HL-60/S4 treated with phorbol 12-myristate 13-acetate at 8.2 ng/mL for 4 days and 3 days (cell line): ENCODE results near the gene HOXA11.

Experiments
- in situ Hi-C: fragments of 300-500 bp; cut with MboI; formaldehyde crosslinking; loops from 2 replicates; pipeline ENCODE4 v1.15.0; 2022; ENCODE audit warnings: low sequenced_read_pairs

The HOXA11 gene

DNA sequence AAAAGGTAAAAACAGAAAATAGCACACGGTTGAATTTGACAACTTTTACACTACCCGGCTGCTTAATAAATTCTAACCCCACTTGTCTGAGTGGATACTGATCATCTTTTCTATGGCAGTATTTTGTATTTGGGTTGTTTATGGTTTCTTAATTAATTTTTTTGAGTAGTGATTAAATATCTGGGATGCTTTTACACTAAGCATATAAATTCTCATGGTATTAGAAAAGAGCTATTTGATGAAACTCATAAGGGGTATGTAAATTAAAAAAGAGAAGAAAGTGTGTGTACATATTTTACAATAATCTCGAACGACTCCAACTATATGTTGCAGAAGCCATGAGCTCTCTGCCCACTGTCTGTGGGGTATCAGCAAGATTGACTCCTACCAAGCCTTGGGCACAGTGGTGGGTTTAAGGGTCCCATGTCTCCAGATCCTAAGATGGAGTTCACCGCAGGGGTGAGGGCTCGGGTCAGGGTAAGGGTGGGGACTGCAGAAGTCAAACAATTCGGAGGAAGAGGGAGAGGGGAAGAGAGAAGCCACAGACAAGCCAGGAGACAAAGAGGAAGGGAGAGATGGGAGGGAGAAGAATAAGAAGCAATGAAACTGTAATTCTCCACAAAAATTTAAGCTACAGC lies 22.4 kb upstream of the HOXA11 start:
- in situ Hi-C loops = loop anchor here (10.0 kb wide), 1 partner anchor 367 kb away; no protein-coding TSS in a partner anchor

DNA sequence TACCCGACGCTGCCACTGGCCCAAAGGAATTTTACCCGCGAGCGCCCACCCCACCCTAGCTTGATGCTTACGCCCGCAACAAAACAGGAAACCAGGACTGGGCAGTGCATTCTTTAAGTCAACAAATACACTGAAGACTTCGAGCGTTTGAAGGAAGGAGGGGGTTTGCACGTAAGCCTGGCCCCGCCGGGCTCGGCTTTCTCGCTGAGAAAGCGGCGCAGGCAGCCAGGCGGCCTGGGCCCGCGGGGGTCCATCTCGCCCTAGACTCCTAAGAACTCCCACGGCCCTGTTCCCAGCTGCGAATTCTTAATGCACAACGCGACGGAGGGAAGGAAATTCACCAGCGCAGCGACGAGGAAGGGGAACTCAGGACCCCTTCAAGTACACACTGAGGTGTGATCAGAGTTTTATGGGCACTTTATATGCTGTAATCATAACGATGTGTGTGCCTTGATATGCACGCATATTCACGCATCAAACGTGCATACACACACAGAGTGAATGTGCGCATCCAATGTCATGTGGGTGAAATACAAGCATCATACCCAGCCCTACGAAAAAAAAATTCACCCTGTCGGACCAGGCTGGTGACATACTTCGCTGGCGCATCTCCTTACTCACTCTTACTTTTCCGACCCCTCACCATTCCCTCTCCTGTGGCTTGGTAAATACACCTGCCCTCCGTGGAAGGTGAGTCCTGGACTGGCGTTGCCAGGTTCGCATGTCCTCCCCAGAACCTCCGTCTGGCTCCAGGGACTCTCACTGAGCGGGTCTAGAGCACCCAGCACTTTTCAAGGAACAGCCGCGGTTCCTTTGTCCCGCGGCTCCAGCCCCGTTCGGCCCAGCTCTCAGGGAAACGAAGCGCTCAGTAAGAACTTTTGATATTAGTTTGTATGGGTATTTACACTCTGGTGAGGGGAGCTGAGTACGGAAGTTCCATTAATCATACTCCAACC lies 20.6 kb upstream of the HOXA11 start:
- in situ Hi-C loops = loop anchor here (10.0 kb wide), 1 partner anchor 369 kb away; no protein-coding TSS in a partner anchor

DNA sequence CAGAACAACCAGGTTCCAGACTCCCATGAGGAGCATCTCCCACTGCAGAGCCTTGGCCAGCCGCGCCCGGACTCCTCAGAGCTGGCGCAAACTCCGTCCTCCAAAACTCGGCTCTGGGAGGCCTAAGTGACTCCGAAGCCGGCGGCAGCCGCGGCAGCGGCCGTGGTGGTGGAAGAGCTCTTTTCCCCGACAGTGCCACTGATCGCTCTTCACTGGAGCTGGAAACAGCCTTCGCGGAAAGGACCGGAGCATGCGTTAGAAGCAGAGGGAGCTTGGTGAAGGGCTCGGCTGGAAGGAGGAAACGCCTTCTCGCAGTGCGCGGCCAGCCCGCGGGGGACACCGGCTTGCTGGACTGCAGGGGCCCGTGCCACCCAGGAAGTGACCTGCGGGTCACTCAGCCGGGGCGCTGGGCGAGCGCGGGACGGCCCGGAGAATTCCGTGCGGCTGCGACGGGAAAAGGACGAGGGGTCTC lies 19.9 kb upstream of the HOXA11 start:
- in situ Hi-C loops = loop anchor here (10.0 kb wide), 1 partner anchor 370 kb away; no protein-coding TSS in a partner anchor

DNA sequence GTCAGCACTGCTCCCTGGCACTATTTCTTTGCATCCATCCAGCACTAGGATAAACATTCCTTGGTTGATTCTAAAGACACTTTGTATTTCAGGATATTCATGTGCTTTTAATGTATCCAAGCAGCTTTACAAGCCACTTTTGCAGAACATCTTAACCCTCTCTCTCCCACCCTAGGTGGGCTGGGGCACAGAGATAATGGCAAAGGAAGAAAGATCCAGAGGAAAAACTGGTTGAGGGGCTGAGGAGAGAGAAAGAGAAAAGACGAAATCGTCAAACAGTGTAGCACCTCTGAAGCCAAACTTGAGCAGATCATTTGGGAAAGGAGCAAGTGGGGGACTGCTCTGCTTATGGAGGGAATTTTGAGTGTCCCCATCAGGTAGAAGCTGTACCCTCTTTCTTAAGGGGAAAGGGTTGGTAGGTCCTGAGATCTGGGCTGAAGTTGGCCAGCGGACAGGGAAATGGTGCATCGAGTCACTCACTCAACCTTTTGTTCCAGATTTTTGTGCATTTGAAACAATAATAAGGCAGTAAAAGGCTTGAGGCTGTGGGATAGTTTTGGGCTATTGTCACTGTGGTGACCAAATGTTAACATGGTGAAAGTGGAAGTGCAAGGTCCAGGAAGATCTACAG lies 19.0 kb upstream of the HOXA11 start:
- in situ Hi-C loops = loop anchor here (10.0 kb wide), 1 partner anchor 371 kb away; no protein-coding TSS in a partner anchor

DNA sequence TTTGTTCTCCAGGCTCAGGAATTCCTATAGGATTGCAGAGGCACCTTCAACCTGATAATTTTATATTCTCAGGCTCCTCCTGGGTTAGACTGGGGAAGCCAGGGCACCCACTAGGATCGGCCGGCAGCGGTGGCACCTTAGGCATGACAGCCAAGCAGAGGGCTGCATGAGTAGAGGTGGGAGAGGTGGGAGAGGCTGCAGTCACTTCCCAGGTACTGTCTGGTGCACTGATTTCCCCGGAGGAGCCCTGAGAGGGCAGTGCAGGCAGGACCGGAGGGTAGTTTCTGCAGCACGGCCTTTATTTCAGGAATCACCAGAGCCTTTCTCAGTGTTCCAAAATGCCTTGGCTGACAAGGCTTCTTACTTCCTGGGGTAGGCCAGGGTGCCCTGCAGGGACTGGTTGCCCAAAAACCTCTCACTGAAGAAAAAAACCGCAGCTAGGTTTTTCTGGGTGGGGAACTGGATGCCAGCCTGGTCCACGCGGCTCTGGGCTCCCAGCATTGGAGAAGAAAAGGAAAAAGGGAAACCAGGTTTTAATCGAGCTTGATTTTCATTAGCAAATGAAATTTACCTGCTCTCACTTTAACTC lies 18.4 kb upstream of the HOXA11 start:
- in situ Hi-C loops = loop anchor here (10.0 kb wide), 1 partner anchor 371 kb away; no protein-coding TSS in a partner anchor

DNA sequence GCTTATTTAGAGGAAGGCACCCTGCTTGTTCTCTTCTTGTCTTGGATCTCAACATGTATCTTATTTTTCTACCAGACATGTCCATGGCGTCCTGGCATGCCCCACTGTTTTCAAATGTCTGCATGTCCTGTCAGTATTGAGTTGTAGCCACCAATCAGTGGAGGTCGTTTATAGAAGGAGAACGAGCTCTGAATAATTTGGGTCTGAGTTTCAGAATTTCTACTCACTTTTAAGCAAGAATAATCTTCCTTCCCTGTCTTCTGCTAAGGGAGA lies 17.8 kb upstream of the HOXA11 start:
- in situ Hi-C loops = loop anchor here (10.0 kb wide), 1 partner anchor 372 kb away; no protein-coding TSS in a partner anchor

DNA sequence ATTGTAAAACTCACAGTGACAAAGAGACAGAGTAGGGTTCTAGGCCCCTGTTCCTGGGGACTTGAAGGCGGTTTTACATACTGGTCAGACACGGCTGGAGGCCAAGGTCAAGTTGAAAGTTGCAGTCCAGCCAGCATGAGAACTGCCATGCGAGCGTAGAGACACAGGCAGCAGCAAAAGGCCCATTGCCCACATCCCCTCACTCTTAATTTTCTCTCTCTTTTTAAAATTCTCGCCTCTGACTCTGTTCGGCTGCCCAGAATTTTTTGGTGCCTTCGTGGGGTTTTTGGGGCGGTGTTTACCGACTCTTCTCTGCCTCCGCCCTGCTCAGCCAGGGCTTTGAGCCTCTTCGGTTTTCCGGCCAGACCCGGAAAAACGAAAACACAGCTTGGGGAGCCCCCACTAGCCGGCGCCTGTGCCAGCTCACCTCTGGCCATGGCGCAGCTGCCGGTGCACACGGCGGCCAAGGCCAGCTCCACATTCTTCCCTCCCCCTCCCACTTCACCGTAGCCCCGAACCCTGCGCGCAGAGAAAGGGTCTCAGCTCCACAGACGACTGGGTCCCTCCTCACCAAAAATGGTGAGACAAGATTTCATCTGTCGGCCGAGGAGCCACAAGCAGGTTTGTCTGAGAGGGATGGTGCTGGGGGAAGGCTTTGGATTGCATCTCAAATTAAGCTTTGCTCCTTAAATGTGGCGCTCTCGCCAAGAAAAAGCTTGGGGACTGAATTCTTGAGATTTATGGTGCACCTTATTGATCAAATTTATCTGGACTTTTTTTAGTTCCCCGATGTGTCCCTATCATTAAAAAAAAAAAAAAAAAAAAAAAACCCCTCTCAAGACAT lies 17.2 kb upstream of the HOXA11 start:
- in situ Hi-C loops = loop anchor here (10.0 kb wide), 1 partner anchor 373 kb away; no protein-coding TSS in a partner anchor

DNA sequence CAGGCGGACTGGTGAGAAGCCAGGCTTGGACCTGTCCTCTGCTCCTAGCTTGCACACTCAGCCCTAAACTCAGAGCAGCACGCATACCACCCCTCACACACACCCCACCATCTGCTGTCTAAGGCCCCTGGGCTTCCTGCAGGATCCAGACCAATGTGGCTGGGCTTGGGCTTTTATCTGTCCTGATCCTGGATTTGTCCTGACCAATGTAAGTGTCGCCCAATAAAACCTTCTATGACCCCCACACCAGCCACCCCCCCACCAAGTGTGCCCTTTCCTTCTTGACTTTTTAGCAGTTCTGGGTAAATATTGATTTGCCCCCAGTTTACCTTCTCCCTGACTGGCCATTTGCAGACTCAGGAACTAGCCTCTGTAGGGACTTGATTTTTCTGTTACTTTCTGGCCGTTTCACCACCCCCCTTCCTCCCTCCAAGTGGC lies 16.6 kb upstream of the HOXA11 start:
- in situ Hi-C loops = loop anchor here (10.0 kb wide), 1 partner anchor 373 kb away; no protein-coding TSS in a partner anchor

DNA sequence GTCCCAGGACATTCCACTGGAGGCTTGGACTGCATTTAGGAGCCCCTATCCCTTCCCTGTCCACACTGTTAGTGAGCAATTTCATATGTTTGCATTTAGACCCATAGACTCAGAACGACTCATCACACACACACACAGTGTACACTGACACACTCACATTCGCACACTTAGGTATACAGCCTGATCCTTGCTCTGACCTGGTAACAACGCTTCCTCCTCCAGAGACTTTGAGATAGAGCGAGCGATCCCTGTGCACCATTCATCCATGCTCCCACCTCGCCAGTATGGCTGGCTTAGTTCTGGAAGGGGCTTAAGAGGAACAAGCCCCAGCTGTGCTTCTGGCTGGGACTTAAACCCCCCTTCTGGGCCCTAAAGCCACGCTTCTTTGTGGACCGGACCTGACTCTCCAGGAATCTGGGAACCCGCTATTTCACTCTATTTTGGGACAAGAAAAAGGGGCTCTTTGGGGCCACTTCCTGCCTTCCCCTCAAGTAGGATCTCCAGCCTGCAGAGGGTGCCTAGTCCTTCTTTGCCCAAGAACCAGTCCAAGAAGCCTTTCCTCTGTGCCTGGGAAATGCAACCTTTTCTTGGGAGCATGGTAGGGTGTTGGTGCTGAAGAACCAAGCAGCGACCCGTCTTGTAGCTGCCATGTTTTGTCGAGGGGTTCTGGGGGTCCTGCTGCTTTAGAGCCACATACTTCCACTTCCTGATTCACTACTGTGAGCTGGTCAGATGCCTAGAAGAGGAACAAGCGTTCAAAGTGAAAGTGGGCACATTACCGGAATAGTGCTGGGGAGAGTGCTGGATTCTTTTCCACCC lies 15.9 kb upstream of the HOXA11 start:
- in situ Hi-C loops = loop anchor here (10.0 kb wide), 1 partner anchor 374 kb away; no protein-coding TSS in a partner anchor

DNA sequence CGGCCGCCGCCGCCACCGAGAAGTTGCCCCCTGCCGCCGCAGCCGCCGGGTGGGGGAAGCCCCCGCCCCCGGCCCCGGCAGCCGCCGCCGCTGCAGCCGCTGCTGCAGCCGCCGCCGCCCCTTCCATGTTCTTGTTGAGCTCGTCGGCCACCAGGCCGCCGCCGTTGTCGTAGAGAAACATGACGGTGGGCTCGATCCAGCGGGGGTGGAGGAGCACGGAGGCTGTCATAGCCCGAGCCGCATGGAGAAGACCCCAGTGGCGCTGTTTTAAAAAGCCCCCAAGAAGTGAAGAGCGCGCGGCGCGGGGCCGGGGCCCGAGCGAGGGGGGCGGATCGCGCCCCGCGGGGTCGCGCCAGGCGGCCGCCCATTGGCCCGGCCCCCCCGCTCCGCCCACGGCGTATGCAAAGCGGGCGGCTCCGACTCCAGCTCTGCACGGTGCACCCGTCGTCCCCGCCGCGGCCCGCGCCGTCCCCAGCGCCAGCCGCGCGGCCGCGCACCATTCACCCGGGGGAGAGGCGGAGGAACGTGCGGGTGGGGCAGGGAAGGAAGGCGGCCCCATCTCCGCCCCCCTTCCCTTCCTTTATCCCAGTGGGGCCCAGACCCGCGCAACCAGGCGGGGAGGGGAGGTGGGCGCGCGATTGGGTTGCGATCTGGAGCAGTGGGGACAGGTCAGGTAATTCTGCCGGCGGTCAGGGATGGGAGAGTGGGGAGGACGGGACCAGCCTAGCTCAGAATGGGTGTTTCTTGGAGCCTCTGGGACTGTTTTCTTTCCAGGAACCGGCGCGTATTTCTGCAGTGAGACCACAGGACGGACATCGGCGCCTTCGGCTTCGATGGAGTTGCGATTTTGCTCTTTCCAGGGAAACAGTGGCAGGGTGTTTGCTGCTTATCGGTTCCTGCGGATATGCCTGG lies 15.1 kb upstream of the HOXA11 start, which contains the start of gene HOXA13:
TSS of gene HOXA13 (minus strand) at position 243 of the 912 bp plus-strand sequence. CDS start at position 229, 14 bp downstream.
- in situ Hi-C loops = loop anchor here (10.0 to 25.0 kb wide), 2 partner anchors 375 to 838 kb away; no protein-coding TSS in a partner anchor

DNA sequence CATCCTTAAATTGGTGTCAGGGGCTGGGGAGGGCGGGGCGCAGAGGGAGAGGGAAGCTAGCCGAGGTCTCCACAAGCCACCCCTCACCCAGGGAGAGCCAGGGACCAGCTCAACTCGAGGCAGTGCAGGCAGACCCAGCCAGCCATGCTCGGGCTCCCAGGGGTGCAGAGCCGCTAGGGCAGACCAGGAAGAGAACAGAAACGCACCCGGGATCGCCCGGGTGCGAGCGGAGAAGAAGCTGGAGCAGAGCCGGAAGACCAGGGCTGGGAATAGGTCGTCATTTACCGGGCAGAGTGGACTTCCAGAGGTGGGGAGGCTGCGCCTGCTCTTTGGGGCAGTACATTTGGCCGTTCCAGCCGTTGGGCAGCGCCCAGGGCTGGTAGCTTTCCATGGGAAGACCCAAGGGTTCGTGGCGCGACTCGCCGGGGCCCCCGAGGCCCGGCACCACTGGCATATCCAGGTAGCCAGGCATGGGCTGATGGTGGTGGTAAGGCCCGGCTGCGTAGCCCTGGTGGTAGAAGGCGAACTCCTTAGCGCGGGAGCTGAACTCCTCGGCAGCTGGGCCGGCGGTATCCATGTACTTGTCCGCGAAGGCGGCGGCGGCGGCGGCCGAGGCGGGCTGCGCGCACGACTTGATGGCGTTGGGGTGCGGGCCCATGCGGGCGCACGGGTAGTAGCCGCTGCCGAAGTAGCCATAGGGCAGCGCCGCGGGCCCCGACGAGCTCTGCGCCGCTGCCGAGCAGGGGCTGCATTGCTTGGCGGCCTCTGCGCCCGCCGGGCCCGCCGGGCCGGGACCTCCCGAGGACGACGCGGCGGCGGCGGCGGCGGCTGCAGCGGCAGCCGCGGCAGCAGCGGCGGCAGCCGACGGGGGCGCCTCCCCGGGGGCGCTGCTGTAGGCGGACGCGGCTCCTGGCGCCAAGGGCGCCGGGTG lies 14.1 kb upstream of the HOXA11 start:
- in situ Hi-C loops = loop anchor here (25.0 kb wide), 1 partner anchor 837 kb away; no protein-coding TSS in a partner anchor

DNA sequence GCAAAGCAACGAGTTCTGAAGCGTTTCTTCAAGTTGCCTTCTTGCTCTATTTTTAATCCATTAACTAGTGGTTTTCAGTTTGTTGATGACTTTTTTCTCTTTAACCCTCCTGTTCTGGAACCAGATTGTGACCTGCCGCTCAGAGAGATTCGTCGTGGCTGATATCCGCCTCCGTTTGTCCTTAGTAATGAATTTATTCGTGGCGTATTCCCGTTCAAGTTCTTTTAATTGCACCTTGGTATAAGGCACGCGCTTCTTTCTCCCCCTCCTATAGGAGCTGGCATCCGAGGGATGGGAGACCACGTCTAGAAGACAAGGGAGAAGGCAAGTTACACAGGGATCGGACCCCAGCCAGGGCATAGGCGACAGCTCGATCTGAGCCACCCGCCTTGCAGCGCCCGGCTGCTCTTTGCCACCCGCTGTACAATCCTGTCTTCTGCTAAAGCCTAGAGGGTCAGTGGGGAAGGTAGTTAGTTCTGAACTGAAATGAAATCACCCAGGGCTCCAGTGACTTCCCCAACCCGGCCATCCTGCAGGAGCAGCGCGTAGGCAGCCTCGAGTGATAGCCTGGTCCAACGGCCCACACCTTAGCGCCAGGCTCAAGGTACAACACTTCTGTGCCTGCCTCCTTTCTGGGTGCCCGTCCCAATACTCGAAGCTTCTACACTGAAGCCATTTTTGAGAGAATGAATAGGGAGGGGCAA lies 13.3 kb upstream of the HOXA11 start:
- in situ Hi-C loops = loop anchor here (25.0 kb wide), 1 partner anchor 836 kb away; no protein-coding TSS in a partner anchor

DNA sequence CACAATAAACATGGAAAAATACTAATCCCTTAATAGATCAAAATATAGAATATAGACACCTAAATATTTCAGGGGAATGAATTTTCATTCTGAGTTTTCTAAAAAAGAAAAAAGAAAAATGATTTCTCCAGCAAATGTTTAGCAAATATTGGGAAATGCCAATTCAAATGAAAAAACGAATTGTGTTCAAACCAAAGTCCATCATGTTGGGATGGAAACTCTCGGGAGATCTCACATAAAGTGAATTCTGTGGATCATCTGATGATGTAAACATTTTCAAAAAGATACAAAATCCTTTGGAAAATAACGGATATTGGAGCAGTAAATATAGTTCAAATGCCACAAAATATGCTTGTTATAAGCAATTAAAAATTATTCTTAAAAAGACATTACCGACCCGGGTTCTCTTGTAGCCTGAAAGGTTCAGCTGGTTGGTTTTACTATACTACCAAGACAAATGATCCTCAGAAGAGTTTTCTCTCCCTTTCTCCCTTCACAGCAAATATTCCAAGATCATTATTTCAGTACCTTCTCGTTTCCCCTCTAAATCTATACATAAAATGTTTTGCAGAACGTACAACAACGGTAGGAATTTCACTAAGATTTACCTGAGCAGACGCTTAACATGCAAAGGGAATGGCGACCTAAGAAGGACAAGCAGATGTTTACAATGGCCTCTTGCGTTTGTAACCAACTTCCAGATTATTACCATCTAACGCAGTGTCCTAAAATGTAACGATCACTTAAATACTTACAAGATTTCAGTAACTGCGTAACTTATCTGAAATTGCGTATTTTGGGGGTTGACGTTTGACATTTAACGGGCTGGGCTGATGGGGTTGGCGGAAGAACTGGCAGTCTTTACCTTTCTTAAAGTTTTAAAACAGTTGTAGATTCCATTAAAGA lies 12.4 kb upstream of the HOXA11 start:
- in situ Hi-C loops = loop anchor here (25.0 kb wide), 1 partner anchor 835 kb away; no protein-coding TSS in a partner anchor

DNA sequence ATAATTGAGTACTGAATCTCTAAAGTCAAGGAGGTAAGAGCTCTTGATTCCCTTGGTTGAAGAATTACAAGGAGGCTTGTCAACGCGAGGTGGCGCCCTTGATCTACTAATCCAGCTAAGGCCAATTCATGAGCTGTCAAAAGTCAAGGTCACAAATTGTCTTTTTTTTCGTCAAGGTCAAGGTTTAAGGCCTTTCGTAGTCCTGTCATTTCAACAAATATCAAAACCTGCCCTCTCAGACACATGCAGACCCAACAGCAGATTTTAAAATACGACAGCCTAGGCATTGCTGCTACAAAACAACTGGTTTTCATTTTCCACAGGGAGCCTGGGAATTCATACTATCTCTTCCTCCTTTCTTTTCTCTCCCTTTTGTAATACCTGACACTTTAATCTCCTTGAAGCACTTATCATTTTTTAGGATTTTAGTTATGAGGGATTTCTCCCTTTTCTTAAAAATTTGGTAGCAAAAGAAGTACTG lies 11.3 kb upstream of the HOXA11 start:
- in situ Hi-C loops = loop anchor here (25.0 kb wide), 1 partner anchor 834 kb away; no protein-coding TSS in a partner anchor
